Mammary epithelial cell (primary cell): ENCODE data around the gene CD320.

Experiments used
- EZH2 ChIP-seq: IDR thresholded peaks from 2 replicates; pipeline ENCODE4 v1.6.1; 2012; ENCODE audit warnings: low read length, inconsistent platforms, borderline replicate concordance
- TF ChIP-seq, protein P1 (sequence below), 2 donors: IDR thresholded peaks in 1 of 2; conservative IDR thresholded peaks in 1 of 2; 2 replicates each; pipeline ENCODE4 v1.5.1; 2011 to 2012; ENCODE audit warnings: inconsistent platforms in 2 of 2, low read length in 2 of 2, mild to moderate bottlenecking in 2 of 2, control low read depth in 1 of 2, low read depth in 1 of 2; ENCODE audit not compliant: insufficient read depth in 1 of 2; ENCODE audit errors: extremely low read depth in 1 of 2

DNA sequence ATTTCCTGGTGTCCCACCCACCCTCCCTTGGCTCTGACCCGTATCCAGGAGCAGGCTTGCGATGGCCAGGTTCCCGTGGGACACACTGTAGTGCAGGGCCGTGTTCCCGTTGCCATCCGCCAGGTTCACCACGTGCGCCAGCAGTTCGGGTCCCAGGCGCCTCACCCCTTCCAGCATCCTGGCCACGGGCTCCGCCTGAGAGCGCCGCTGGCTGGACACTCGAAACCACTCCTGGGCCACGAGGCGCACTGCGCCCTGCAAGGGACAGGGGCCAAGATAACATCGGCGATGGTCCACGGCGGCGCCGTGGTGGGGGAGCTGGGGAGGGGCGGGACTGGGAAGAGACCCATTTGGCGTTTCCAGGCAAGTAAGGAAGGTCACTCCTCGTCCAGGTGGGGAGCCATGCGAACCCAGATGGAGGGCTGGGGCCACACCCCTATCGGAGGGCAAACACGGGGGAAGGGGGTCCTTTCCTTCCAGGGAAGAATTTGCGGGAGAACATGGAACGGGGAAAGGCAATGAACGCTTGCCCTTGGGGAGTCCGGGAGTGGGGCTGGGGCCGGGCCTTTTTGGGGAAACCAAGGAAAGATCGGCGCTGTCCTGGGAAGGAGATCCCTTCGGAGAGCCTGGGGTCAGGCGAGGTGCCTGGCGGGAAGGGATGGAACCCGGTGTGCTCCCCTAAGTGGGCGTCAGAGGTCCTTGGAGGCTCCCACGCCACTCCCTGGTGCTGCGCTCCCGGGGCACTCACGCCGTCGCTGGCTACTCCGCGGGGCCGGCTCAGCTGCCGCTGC is 25.0 kb upstream of the CD320 start:
- TF ChIP-seq, protein P1, sequence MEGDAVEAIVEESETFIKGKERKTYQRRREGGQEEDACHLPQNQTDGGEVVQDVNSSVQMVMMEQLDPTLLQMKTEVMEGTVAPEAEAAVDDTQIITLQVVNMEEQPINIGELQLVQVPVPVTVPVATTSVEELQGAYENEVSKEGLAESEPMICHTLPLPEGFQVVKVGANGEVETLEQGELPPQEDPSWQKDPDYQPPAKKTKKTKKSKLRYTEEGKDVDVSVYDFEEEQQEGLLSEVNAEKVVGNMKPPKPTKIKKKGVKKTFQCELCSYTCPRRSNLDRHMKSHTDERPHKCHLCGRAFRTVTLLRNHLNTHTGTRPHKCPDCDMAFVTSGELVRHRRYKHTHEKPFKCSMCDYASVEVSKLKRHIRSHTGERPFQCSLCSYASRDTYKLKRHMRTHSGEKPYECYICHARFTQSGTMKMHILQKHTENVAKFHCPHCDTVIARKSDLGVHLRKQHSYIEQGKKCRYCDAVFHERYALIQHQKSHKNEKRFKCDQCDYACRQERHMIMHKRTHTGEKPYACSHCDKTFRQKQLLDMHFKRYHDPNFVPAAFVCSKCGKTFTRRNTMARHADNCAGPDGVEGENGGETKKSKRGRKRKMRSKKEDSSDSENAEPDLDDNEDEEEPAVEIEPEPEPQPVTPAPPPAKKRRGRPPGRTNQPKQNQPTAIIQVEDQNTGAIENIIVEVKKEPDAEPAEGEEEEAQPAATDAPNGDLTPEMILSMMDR (conservative IDR thresholded peaks at IDR 0.05 in 1 of 2, IDR thresholded peaks at IDR 0.05 in 1 of 2; ENCODE audit: extremely low read depth in 1 of 2, insufficient read depth in 1 of 2, low read depth in 1 of 2, low read length in 2 of 2), result no peak
- no peak for TF ChIP-seq EZH2
